HG03175 (cell line): ENCODE data around the gene PRMT1.

Source experiments
- ATAC-seq: cut with Tn5 transposase; IDR thresholded peaks from one replicate; pipeline ENCODE4 v1.9.1; 2021; ENCODE audit warnings: mild to moderate bottlenecking, moderate library complexity; ENCODE audit not compliant: unreplicated experiment

The PRMT1 gene

DNA sequence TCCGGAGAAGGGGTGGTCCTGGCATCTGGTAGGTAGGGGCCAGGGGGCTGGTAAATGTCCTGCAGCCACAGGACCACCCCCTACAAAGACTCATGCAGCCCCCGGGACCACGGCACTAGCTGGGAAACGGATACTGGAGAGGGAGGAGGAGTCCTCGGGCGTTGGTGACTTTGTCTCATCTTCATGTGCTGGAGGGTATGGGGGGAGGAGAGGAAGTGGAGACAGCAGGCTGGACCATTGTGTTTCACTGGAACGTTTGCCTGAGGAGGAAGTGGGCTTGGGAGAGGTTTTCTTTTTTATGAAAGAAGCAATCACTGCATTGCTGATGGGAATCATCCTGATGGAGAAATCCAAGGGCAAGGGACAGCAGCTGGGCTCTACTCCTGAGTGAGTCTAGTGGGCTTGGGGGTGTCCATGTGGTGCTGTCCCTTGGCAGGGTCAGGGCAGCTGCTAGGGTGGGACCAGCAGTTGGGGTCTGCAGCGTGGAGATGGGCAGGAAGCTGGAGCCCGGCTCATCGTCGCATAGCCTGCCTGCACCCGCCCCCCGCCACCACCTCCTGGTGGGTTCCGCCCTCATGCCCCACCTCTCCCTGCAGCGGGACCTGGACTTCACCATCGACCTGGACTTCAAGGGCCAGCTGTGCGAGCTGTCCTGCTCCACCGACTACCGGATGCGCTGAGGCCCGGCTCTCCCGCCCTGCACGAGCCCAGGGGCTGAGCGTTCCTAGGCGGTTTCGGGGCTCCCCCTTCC is 10.7 kb downstream of the PRMT1 start:
- ATAC-seq: no peak

GRCh38 chr19:49688531-49689132 is 11.6 kb downstream of the PRMT1 start:
- ATAC-seq: no peak

DNA sequence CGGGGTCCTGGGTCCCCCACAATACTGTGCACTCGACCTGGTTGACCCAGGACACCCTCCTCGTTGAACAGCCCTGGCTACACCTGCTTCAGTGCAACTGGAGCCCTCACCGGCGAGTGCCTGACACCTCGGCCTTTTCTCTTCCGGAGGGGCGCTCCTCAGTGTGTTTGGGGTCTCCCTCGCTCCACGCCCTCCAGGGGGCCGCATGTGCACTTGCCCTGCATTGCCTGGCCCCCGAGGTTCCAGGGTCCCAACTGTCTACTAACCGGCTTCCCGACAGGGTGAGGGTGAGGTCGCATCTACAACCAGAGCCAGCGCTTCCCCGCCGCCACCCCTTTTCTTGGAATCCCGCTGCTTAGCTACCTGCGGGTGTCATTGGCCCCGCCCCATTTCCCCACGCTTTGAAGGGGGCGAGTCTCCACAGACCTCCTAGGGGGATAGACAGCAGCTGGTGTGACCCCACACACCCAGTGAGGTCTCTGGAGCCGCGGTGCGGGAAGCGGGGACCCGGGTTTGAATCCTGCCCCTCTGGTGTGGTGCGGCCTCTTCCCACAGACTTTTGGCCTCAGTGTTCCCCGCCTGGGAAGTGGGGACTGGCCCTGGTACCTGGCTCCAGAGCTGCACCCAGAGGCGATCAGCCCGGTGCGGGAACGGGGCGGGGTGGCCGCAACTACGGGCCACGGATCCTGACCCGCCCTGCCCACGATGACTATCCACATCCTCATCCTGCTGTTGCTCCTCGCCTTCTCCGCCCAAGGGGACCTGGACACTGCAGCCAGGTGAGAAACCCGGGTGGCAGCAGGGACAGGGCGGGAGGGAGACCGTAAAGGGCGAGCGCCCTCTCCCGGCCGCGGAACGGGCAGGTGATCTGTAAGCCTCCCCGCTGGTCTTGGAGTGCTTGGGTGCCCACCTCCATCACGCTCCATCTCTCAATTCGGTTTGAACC is 12.3 kb downstream of the PRMT1 start, which contains the start of gene ADM5:
TSS of gene ADM5 (plus strand) at position 462 of the 946 bp plus-strand sequence. CDS start at position 706, 244 bp downstream.
- ATAC-seq: no peak

GRCh38 chr19:49690079-49690655 is 13.1 kb downstream of the PRMT1 start:
- no peak for ATAC-seq

GRCh38 chr19:49690656-49691242 is 13.7 kb downstream of the PRMT1 start, which contains the start of gene CPT1C:
TSS of gene CPT1C (plus strand) at chr19:49691116. CDS start at chr19:49692253, 1,137 bp downstream.
- no peak for ATAC-seq

GRCh38 chr19:49691243-49692146 is 14.4 kb downstream of the PRMT1 start:
- no peak for ATAC-seq

DNA sequence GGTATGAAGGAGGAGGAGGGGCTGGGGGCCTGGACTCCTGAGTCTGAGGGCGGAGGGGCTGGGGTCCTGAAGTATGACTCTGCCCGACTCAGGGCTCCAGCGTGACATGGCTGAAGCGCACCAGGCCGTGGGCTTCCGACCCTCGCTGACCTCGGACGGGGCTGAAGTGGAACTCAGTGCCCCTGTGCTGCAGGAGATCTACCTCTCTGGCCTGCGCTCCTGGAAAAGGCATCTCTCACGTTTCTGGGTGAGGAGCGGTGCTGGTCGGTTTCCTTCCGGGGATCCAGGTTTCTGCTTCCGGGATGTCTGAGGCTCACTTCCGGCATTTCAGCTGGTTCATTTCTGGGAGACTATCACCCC is 15.1 kb downstream of the PRMT1 start:
- ATAC-seq: no peak

GRCh38 chr19:49696115-49696514 is 19.0 kb downstream of the PRMT1 start:
- no peak for ATAC-seq

DNA sequence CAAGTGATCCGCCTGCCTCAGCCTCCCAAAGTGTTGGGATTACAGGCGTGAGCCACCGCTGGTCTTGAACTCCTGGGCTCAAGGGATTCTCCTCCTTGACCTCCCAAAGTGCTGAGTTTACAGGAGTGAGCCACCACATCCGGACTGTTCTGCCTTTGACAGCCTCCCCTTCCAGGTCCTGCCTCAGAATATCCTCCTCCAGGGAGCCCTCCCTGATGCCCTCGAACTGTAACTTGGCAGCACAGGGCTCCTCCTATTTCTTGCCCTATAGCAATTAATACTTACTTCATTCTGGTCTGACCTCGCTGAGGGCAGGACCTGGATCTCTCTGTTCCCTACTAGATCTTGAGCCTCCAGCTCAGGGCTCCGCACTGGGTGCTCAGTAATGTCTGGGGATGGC is 19.8 kb downstream of the PRMT1 start:
- ATAC-seq: no peak

GRCh38 chr19:49699364-49699763 is 22.3 kb downstream of the PRMT1 start:
- no peak for ATAC-seq

DNA sequence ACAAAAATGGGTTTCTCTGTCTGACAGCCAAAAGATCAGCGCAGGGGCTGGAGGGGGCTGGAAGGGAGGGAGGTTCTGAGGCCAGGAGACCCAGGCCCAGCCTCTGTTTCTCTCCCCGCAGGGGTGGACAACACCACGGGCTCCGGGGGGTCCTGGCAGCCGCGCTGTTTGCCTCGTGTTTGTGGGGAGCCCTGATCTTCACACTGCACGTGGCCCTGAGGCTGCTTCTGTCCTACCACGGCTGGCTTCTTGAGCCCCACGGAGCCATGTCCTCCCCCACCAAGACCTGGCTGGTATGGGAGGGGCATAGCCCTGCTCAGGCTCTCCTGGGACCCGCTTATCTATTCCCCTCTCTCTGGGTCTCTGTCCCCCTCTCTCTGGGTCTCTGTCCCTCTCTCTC is 23.5 kb downstream of the PRMT1 start:
- no peak for ATAC-seq

DNA sequence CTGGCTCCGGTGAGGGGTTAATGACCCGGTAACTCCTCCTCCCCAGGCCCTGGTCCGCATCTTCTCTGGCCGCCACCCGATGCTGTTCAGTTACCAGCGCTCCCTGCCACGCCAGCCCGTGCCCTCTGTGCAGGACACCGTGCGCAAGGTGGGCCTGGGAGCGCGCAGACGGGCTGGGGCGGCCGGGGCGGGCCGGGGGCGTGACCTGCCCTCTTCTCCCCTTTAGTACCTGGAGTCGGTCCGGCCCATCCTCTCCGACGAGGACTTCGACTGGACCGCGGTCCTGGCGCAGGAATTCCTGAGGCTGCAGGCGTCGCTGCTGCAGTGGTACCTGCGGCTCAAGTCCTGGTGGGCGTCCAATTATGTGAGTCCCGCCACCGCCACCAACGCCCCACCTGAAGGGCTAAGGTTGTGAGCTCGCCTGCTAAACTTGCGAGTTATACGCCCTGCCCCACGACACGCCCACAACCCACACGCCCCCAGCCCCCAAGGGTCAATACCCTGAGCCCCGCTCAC is 24.3 kb downstream of the PRMT1 start:
- ATAC-seq: no peak

- ATAC-seq: no peak
Observed at GRCh38 chr19:49704888-49705642, 28.0 kb downstream of the PRMT1 start.

GRCh38 chr19:49705919-49706318 is 28.8 kb downstream of the PRMT1 start:
- ATAC-seq: no peak

GRCh38 chr19:49710372-49710951 is 33.4 kb downstream of the PRMT1 start:
- no peak for ATAC-seq

DNA sequence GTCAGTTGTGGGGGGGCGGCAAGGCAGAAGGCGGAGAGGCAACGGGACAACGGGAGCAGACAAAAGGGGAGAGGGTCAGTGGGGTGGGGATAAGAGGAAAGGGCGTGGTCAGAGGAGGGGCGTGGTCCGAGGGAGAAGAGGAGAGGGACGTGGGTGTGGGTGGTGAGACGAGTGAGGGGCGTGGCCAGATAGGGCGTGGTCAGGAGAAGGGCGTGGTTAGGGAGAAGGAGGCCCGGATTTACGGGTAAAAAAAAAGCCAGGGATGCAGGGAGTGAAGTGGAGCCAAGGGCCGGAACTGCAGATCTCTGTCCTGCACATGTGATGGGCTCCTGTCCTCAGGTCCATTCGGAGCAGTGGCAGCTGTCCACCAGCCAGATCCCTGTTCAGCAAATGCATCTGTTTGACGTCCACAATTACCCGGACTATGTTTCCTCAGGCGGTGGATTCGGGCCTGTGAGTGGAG is 35.4 kb downstream of the PRMT1 start:
- ATAC-seq: no peak

DNA sequence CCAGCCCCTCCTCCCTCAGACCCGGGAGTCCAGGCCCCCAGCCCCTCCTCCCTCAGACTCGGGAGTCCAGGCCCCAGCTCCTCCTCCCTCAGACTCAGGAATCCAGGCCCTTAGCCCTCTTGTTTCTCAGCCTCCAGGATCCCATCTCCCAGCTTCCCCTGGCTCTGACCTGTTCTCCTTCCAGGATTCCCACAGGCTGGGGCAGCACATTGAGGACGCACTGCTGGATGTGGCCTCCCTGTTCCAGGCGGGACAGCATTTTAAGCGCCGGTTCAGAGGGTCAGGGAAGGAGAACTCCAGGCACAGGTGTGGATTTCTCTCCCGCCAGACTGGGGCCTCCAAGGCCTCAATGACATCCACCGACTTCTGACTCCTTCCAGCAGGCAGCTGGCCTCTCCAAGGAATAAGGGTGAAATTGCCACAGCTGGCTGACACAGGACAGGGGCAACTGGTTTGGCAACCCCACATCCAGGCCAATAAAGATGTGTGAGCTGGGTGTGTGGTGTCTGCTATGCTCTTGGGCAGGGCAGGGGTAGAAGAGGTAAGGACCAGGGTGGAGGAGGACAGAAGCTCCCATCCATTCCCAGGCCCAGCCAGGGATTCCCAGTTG is 36.3 kb downstream of the PRMT1 start:
- ATAC-seq: no peak

GRCh38 chr19:49716154-49716553 is 39.1 kb downstream of the PRMT1 start:
- no peak for ATAC-seq
